Astrocyte of the spinal cord (primary cell): ENCODE data around the gene WBP11.
"Not testable (repeated sequence)": the region's sequence is repeated elsewhere in the genome, so short reads cannot be mapped to it uniquely, and the experiment has no call there.

ENCODE experiments used
- DNase-seq: peaks from one replicate; pipeline ENCODE4 v3.0.0; 2011; ENCODE audit warnings: low read depth, low spot score
- H3K4me3 ChIP-seq: 2 replicates; pipeline ENCODE4 v1.5.1; 2011; ENCODE audit warnings: low read depth, mild to moderate bottlenecking, low read length, moderate library complexity
- in situ Hi-C: cut with HindIII; loops from 2 replicates; pipeline ENCODE4 v1.10.0; 2017; ENCODE audit warnings: low sequenced_read_pairs
- TF ChIP-seq, protein P1 (sequence below): IDR thresholded peaks from 2 replicates; pipeline ENCODE4 v1.5.1; 2012; ENCODE audit warnings: low read depth, mild to moderate bottlenecking, low read length, inconsistent platforms

The WBP11 gene

GRCh38 chr12:14770496-14771461, 32.5 kb downstream of the WBP11 start:
- peak overlapping the region; percentile 93 for H3K4me3 ChIP-seq
- DNase-seq = peak; percentile 96
- TF ChIP-seq, protein P1, sequence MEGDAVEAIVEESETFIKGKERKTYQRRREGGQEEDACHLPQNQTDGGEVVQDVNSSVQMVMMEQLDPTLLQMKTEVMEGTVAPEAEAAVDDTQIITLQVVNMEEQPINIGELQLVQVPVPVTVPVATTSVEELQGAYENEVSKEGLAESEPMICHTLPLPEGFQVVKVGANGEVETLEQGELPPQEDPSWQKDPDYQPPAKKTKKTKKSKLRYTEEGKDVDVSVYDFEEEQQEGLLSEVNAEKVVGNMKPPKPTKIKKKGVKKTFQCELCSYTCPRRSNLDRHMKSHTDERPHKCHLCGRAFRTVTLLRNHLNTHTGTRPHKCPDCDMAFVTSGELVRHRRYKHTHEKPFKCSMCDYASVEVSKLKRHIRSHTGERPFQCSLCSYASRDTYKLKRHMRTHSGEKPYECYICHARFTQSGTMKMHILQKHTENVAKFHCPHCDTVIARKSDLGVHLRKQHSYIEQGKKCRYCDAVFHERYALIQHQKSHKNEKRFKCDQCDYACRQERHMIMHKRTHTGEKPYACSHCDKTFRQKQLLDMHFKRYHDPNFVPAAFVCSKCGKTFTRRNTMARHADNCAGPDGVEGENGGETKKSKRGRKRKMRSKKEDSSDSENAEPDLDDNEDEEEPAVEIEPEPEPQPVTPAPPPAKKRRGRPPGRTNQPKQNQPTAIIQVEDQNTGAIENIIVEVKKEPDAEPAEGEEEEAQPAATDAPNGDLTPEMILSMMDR = no peak
- in situ Hi-C loops = no loop called here

DNA sequence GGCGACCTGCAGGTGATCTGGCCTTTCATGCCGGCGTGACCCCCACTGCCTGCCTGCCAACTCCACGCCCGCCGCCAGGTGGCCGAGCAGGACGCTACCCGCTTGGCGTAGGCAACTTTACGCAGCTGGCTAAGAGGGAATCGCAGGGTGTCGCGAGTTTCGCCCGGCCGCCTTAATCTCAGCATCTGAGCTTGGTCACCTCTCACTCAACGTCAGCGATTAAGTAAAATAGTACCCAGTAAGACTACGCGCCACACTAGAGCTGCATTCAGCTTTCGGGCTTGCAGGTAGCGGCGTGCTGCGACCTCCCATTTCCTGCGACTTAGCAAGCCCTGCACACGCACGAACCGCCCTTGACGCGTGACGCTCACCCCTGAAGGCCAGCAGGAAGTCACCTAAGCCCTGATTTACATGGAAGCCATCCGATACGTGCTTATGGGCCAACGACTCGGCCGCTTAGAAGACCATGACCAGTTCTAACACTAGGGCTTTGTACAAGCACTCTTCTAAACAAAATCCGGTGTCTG, 33.2 kb downstream of the WBP11 start:
- H3K4me3 ChIP-seq = peak overlapping the region; percentile 93
- in situ Hi-C loops = no loop called here
- DNase-seq = peak; percentile 72
- TF ChIP-seq, protein P1 = peak; percentile 80

DNA sequence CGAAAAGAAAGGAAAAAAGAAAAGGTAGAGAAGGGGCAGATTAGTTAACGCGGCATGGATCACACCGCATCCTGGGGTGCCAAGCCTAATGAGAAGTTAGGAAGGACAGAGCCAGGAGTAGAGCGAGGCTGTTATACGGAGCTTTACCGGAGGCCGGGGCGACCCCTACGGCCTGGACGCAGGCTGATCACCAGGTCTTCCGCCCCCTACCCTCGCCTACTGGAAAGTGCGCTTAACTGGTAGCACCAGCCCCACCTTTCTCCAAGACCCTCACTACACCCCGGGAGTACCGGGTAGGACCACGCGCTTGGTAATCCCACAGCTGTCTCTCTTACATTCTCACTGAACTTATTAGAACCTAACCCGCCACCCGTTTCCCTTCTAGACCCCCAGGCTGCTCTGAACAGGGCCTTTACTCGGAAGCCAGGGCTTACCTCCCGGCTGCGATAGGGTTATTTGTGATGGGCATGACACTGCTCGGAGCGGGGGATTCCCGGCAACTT, 33.8 kb downstream of the WBP11 start:
- in situ Hi-C loops = no loop called here
- TF ChIP-seq, protein P1 = peak; percentile 25
- peak; percentile 27 for DNase-seq
- peak overlapping the region; percentile 93 for H3K4me3 ChIP-seq

DNA sequence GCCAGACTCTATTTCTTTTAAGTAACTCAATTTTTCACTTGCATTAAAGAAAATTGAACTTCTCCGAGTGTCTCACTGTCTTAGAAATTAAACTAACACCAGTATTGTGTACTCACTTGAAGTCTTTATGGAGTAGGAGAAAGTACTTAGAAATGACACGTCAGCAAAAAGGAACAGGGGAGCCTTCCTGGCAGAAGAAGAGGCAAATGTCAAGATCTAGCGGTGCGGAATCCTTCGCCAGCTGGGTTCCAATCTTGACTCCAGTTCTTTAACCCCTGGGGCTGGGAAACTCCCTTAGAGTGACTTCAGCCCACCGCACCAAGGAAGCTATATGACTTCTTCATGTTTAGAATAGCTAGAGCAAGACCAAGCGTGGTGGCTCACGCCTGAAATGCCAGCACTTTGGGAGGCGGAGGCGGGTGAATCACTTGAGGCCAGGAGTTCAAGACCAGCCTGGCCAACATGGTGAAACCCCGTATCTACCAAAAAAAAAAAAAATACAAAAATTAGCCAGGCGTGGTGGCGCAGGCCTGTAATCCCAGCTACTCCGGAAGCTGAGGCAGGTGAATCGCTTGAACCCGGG, 34.4 kb downstream of the WBP11 start:
- H3K4me3 ChIP-seq = peak overlapping the region; percentile 93
- DNase-seq = peak; percentile 29
- in situ Hi-C loops = no loop called here
- TF ChIP-seq, protein P1 = no peak

DNA sequence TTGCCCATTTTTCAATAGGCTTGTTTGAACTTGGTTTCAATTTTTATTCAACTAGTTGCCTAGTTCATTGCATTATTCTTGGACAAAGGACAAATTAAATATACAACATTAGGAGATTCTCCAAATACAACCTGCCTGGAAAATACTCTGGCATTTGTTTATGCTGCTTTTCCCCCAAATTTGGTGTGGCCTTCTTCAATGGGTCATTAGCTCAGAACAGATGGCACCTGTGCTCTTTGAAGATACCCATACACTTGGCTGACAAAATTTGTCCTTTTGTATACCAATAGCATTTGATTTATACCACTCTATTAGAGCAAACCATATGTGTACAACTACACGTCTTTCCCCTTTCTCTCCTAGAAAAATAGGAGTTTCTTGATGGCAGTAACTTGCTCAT, 35.7 kb downstream of the WBP11 start:
- no peak overlapping the region for H3K4me3 ChIP-seq
- no peak for DNase-seq
- in situ Hi-C loops = no loop called here

GRCh38 chr12:14766649-14767215, 36.5 kb downstream of the WBP11 start:
- TF ChIP-seq, protein P1 = no peak
- no peak for DNase-seq
- in situ Hi-C loops = no loop called here
- H3K4me3 ChIP-seq = no peak overlapping the region

More for the DNA sequence above, 35.7 kb downstream of the WBP11 start:
- TF ChIP-seq, protein P1 = no peak

GRCh38 chr12:14766020-14766419, 37.3 kb downstream of the WBP11 start:
- H3K4me3 ChIP-seq, in situ Hi-C loops, DNase-seq: not testable (repeated sequence)
